Keratinocyte (primary cell): ENCODE results near the gene C4orf36. TPM values are rescaled to one million over a fixed set of nuclear protein-coding genes. Genes with fewer than 3 reads are reported as not detected.
A peak's percentile ranks its signal among the peaks of the same experiment; 100 is the strongest.

ENCODE experiments used
- DNase-seq: peaks from one replicate; pipeline ENCODE4 v3.0.0-alpha.2; 2011; ENCODE audit warnings: low read depth, missing footprints, low spot score
- FAIRE-seq: peaks from 2 replicates; lab custom pipeline; 2011; peaks lifted over from hg19 to GRCh38; lab: Jason Lieb, UNC
- H2AFZ ChIP-seq: 2 replicates; pipeline ENCODE4 v1.6.0; 2012; ENCODE audit warnings: low read length, control low read depth, inconsistent platforms; ENCODE audit not compliant: control insufficient read depth
- H3K27ac ChIP-seq: 2 replicates; pipeline ENCODE4 v1.5.1; 2011; ENCODE audit warnings: low read length; ENCODE audit not compliant: control insufficient read depth, insufficient read depth
- H3K27me3 ChIP-seq: 3 replicates; pipeline ENCODE4 v1.6.0; 2011; ENCODE audit warnings: low read length; ENCODE audit not compliant: control insufficient read depth, insufficient read depth; ENCODE audit errors: extremely low read depth
- H3K36me3 ChIP-seq, 2 experiments: 2 replicates in 1 of 2; 3 replicates in 1 of 2; pipeline ENCODE4 v1.5.1; 2011; ENCODE audit warnings: low read length in 2 of 2, mild to moderate bottlenecking in 1 of 2; ENCODE audit not compliant: control insufficient read depth in 2 of 2, insufficient read depth in 2 of 2; ENCODE audit errors: extremely low read depth in 1 of 2
- H3K4me1 ChIP-seq: 3 replicates; pipeline ENCODE4 v1.5.1; 2011; ENCODE audit warnings: low read length; ENCODE audit not compliant: control insufficient read depth, insufficient read depth; ENCODE audit errors: extremely low read depth
- H3K4me2 ChIP-seq: 3 replicates; pipeline ENCODE4 v1.6.0; 2011; ENCODE audit warnings: low read depth, low read length; ENCODE audit not compliant: control insufficient read depth, insufficient read depth; ENCODE audit errors: extremely low read depth
- H3K4me3 ChIP-seq, 3 experiments: fragments of 200-600 bp in 1 of 3; sonication (generic) in 1 of 3; 2 replicates in 2 of 3; 3 replicates in 1 of 3; pipeline ENCODE4 v1.5.1; 2011 to 2016; ENCODE audit warnings: low read length in 3 of 3, mild to moderate bottlenecking in 3 of 3, control low read depth in 2 of 3, inconsistent platforms in 1 of 3, low read depth in 1 of 3, mixed read lengths in 1 of 3, mixed run types in 1 of 3, moderate library complexity in 1 of 3; ENCODE audit not compliant: control insufficient read depth in 2 of 3, insufficient read depth in 2 of 3; ENCODE audit errors: extremely low read depth in 1 of 3
- H3K79me2 ChIP-seq: 2 replicates; pipeline ENCODE4 v1.6.0; 2012; ENCODE audit warnings: low read length; ENCODE audit not compliant: control insufficient read depth, insufficient read depth
- H3K9ac ChIP-seq: 3 replicates; pipeline ENCODE4 v1.6.0; 2011; ENCODE audit warnings: low read length; ENCODE audit not compliant: control insufficient read depth, insufficient read depth; ENCODE audit errors: extremely low read depth
- H3K9me1 ChIP-seq: 3 replicates; pipeline ENCODE4 v1.6.0; 2011; ENCODE audit warnings: low read length; ENCODE audit not compliant: control insufficient read depth, insufficient read depth; ENCODE audit errors: extremely low read depth
- H3K9me3 ChIP-seq: 2 replicates; pipeline ENCODE4 v1.5.1; 2012; ENCODE audit warnings: low read depth, low read length; ENCODE audit not compliant: control insufficient read depth
- H4K20me1 ChIP-seq: 3 replicates; pipeline ENCODE4 v1.6.0; 2011; ENCODE audit warnings: low read length; ENCODE audit not compliant: control insufficient read depth, insufficient read depth; ENCODE audit errors: extremely low read depth
- EZH2 ChIP-seq: IDR thresholded peaks from one replicate; pipeline ENCODE4 v1.6.1; 2012; ENCODE audit warnings: inconsistent platforms, mild to moderate bottlenecking, low read length, moderate library complexity
- dilution Hi-C: fragments of 300-500 bp; cut with MboI; formaldehyde crosslinking; loops from one replicate; pipeline ENCODE4 v1.7.0; 2020; ENCODE audit warnings: low sequenced_read_pairs; ENCODE audit not compliant: extremely low pct_ligation_motif_present
- polyA plus RNA-seq, 5 experiments: library from polyadenylated mRNA; depleted of rRNA in 3 of 5; stranded (reverse) in 3 of 5; stranded (forward) in 1 of 5; unstranded in 1 of 5; fragments of >200 nt; gene quantifications; 1 replicate in 1 of 5; 2 replicates in 3 of 5; 3 replicates in 1 of 5; pipeline versions ENCODE4 v1.2.1 to v1.2.3, GENCODE V29; 2011 to 2012; ENCODE audit warnings: missing spikeins in 2 of 5, low read depth in 1 of 5, low replicate concordance in 1 of 5
- TF ChIP-seq, protein P1 (sequence below), 3 experiments: IDR thresholded peaks in 1 of 3; conservative IDR thresholded peaks in 1 of 3; optimal IDR thresholded peaks in 1 of 3; 2 replicates in 2 of 3; 3 replicates in 1 of 3; pipeline versions ENCODE3 to v1.5.1; 2011; ENCODE audit warnings: low read length in 3 of 3, mild to moderate bottlenecking in 3 of 3, moderate library complexity in 2 of 3, control low read depth in 1 of 3, inconsistent platforms in 1 of 3; ENCODE audit not compliant: insufficient read depth in 2 of 3; ENCODE audit errors: extremely low read depth in 1 of 3

Gene C4orf36
- polyA plus RNA-seq, 1 donor (not counting 4 experiments of a cell fraction or from before 2014, with no cell fraction given), result 1.2 TPM

DNA sequence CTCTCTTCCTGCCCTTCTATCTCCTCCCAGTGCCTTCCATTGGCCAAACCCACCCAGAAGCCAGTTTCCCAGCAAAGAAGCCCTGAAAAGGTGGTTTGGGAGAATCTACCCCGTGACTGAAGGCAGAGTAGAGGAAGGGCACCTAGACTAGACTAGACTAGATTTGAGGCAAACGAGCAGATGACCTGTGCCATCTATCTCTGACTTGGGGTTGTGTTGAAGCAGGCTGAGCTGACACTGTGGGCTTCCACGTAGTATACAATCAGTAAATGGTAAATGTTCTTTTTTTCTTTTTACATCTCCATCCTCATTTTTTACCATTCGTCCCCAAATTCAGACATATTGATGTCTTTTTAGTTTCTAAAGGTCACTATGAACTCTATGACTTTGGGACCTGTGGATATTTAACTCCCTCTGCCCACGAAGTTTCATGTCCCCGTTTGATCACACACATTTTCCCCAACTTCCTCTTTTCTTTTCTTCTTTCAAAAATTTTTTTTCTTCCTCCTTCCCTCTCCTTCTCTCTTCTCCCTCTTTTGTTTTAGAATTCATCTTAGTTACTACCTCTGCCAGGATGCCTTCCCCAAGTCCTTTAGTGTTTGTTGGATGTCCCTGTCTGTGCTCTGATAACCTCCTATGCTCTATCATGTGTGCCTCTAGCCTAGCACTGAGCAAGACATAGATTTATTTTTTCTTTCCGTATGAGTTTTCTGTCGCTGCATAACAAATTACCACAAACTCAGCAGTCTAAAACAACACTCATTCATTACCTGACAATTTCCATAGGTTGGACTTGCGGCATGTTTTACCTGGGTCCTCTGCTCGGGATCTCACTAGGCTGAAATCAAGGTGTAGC is 36.4 kb upstream of the C4orf36 start:
- H3K27me3 ChIP-seq, result no peaks in the 10 kb centered on the region
- no peaks in the 10 kb centered on the region for H4K20me1 ChIP-seq
- TF ChIP-seq, protein P1, sequence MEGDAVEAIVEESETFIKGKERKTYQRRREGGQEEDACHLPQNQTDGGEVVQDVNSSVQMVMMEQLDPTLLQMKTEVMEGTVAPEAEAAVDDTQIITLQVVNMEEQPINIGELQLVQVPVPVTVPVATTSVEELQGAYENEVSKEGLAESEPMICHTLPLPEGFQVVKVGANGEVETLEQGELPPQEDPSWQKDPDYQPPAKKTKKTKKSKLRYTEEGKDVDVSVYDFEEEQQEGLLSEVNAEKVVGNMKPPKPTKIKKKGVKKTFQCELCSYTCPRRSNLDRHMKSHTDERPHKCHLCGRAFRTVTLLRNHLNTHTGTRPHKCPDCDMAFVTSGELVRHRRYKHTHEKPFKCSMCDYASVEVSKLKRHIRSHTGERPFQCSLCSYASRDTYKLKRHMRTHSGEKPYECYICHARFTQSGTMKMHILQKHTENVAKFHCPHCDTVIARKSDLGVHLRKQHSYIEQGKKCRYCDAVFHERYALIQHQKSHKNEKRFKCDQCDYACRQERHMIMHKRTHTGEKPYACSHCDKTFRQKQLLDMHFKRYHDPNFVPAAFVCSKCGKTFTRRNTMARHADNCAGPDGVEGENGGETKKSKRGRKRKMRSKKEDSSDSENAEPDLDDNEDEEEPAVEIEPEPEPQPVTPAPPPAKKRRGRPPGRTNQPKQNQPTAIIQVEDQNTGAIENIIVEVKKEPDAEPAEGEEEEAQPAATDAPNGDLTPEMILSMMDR (optimal IDR thresholded peaks at IDR 0.05 in 1 of 3, IDR thresholded peaks at IDR 0.05 in 1 of 3, conservative IDR thresholded peaks at IDR 0.05 in 1 of 3; ENCODE audit: extremely low read depth in 1 of 3, insufficient read depth in 2 of 3, low read length in 3 of 3), result no peak
- TF ChIP-seq EZH2, result no peak
- peak overlapping the region; percentile 69 for H3K9ac ChIP-seq
- peaks cover 0 to 2% of the 10 kb centered on the region in 2 experiments for H3K36me3 ChIP-seq
- H3K4me1 ChIP-seq, result peaks cover 32% of the 10 kb centered on the region
- H3K4me2 ChIP-seq, result peak overlapping the region; percentile 65
- H2AFZ ChIP-seq, result peak overlapping the region; percentile 16
- H3K9me1 ChIP-seq, result no peaks in the 10 kb centered on the region
- no peaks in the 10 kb centered on the region for H3K9me3 ChIP-seq
- DNase-seq, result no peak
- no peak overlapping the region for H3K4me3 ChIP-seq
- no peaks in the 10 kb centered on the region for H3K79me2 ChIP-seq
- dilution Hi-C loops, result no loop called here
- H3K27ac ChIP-seq, result peak overlapping the region; percentile 90
- no peak for FAIRE-seq

DNA sequence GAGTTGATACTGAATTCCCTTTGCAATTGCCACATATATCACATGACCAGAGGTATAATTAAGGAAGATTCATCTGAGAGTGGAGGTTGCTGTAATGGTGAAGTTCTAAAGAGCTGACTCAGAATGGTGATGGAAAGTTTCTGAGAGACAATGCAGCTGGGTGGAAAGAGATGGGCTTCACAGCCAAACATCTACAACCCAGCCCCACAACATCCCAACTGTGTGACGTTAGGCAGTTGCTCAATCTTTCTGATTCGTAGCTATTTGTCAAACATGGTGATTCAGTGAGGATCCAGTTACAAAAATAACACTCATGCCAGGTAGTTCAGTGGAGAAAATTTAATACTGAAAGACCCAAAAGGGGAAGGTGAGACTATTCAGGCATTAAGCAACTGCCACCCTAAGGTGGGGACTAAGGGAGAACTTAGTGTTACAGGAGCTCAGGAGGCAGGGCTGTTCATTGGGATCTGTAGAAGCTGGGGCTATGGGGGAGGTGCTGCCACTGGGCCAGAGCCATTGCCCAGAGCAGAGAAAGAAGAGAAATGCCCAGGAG is 35.7 kb upstream of the C4orf36 start:
- H3K79me2 ChIP-seq, result no peaks in the 10 kb centered on the region
- FAIRE-seq, result peak; percentile 90
- peak overlapping the region; percentile 65 for H3K4me2 ChIP-seq
- H4K20me1 ChIP-seq, result no peaks in the 10 kb centered on the region
- peak; percentile 92 for DNase-seq
- peak overlapping the region; percentile 16 for H2AFZ ChIP-seq
- H3K27ac ChIP-seq, result peak overlapping the region; percentile 90
- TF ChIP-seq, protein P1 (optimal IDR thresholded peaks at IDR 0.05 in 1 of 3, IDR thresholded peaks at IDR 0.05 in 1 of 3, conservative IDR thresholded peaks at IDR 0.05 in 1 of 3; ENCODE audit: extremely low read depth in 1 of 3, insufficient read depth in 2 of 3, low read length in 3 of 3), result no peak
- no peak for TF ChIP-seq EZH2
- dilution Hi-C loops, result no loop called here
- peak overlapping the region; percentile 69 for H3K9ac ChIP-seq
- H3K9me3 ChIP-seq, result no peaks in the 10 kb centered on the region
- no peaks in the 10 kb centered on the region for H3K27me3 ChIP-seq
- H3K4me1 ChIP-seq, result peaks cover 32% of the 10 kb centered on the region
- H3K4me3 ChIP-seq, result no peak overlapping the region
- H3K9me1 ChIP-seq, result no peaks in the 10 kb centered on the region
- peaks cover 0 to 2% of the 10 kb centered on the region in 2 experiments for H3K36me3 ChIP-seq
